Erythroblast (primary cell): ENCODE results near the gene MTLN.
A peak's percentile ranks its signal among the peaks of the same experiment; 100 is the strongest.
"Not testable (repeated sequence)": the region's sequence is repeated elsewhere in the genome, so short reads cannot be mapped to it uniquely, and the experiment has no call there.

Experiments
- DNase-seq, 2 experiments: peaks; one replicate each; lab custom pipeline; 2025; lab: John Stamatoyannopoulos, UW
- GATA1 ChIP-seq: IDR thresholded peaks from 2 replicates; pipeline ENCODE4 v1.6.1; 2011; ENCODE audit warnings: low read depth, mild to moderate bottlenecking, control low read depth, low read length, moderate library complexity
- POLR2A ChIP-seq: IDR thresholded peaks from 2 replicates; pipeline ENCODE4 v1.6.1; 2011; ENCODE audit warnings: mild to moderate bottlenecking, low read length

Gene MTLN

GRCh38 chr2:110215566-110216158, 3.3 kb upstream of the MTLN start:
- TF ChIP-seq GATA1 (no peak), POLR2A (no peak)
- no peak for DNase-seq

GRCh38 chr2:110215091-110215490, 2.7 kb upstream of the MTLN start:
- no peak for DNase-seq
- TF ChIP-seq GATA1 (no peak), POLR2A (no peak)

GRCh38 chr2:110213522-110213921, 1.2 kb upstream of the MTLN start:
- not testable (repeated sequence) for DNase-seq

GRCh38 chr2:110205660-110206455, 6.5 kb downstream of the MTLN start:
- TF ChIP-seq POLR2A, result no peak
- no peak for TF ChIP-seq GATA1
- DNase-seq, result peak; percentile 53 to 60

- peak; percentile 89 to 92 for DNase-seq
- no peak for TF ChIP-seq GATA1
- peak; percentile 74 for TF ChIP-seq POLR2A
Observed at GRCh38 chr2:110204408-110205385, 7.7 kb downstream of the MTLN start, which contains the start of gene NPHP1. Gene NPHP1 (minus strand): TSS chr2:110205013. CDS start chr2:110204968, 45 bp downstream.

- DNase-seq, result no peak
- TF ChIP-seq POLR2A, result no peak
- TF ChIP-seq GATA1, result no peak
Observed at GRCh38 chr2:110198016-110198415, 14.3 kb downstream of the MTLN start.

- DNase-seq, result no peak
- TF ChIP-seq GATA1, result no peak
- no peak for TF ChIP-seq POLR2A
Observed at GRCh38 chr2:110197452-110197851, 14.9 kb downstream of the MTLN start.

GRCh38 chr2:110190169-110190568, 22.2 kb downstream of the MTLN start:
- not testable (repeated sequence) for DNase-seq

- DNase-seq, result no peak
- TF ChIP-seq POLR2A, result no peak
- no peak for TF ChIP-seq GATA1
Observed at GRCh38 chr2:110182449-110182848, 29.9 kb downstream of the MTLN start.

GRCh38 chr2:110180036-110180435, 32.3 kb downstream of the MTLN start:
- no peak for DNase-seq

GRCh38 chr2:110173523-110173922, 38.8 kb downstream of the MTLN start:
- no peak for DNase-seq
- TF ChIP-seq GATA1, result no peak
- no peak for TF ChIP-seq POLR2A

More at GRCh38 chr2:110180036-110180435, 32.3 kb downstream of the MTLN start:
- TF ChIP-seq GATA1 (no peak), POLR2A (no peak)

GRCh38 chr2:110172506-110172905, 39.8 kb downstream of the MTLN start:
- DNase-seq, result no peak
- TF ChIP-seq POLR2A (no peak), GATA1 (no peak)

- no peak for DNase-seq
- TF ChIP-seq POLR2A (no peak), GATA1 (no peak)
Observed at GRCh38 chr2:110170102-110170501, 42.2 kb downstream of the MTLN start.

GRCh38 chr2:110167326-110168000, 44.9 kb downstream of the MTLN start:
- TF ChIP-seq POLR2A (no peak), GATA1 (no peak)
- DNase-seq, result no peak
